Epithelial cell of esophagus (primary cell): ENCODE measurements around the gene KRT75.
A peak's percentile ranks its signal among the peaks of the same experiment; 100 is the strongest.

Experiments used
- DNase-seq: peaks from one replicate; pipeline ENCODE4 v3.0.0; 2010; ENCODE audit warnings: low read depth
- H3K4me3 ChIP-seq: 2 replicates; pipeline ENCODE4 v1.5.1; 2011; ENCODE audit warnings: mild to moderate bottlenecking, low read length, control low read depth
- TF ChIP-seq, protein P1 (sequence below): IDR thresholded peaks from 2 replicates; pipeline ENCODE4 v1.5.1; 2011; ENCODE audit warnings: low read depth, mild to moderate bottlenecking, low read length, control low read depth, inconsistent platforms; ENCODE audit not compliant: insufficient read depth; ENCODE audit errors: missing control alignments

Gene KRT75

DNA sequence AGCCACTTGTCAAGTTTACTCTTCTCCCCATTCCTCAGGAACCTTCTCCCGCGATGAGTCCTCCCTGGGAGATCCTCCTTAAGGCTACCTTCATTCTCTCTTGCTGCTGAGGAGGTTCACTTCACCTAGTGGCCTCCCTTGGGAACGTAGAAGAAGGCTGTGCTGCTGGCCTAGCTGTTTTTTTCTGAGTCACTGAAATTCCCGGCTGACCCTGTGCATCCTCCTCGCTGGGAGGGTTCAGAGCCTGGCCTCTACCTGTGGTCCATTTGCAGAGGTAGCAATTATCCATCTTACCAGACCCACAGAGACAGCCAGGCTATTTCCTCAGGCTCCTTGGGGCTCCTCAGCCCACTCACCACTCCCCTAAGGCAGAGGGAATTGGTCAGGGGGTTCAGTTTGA lies 32.6 kb downstream of the KRT75 start:
- no peak overlapping the region for H3K4me3 ChIP-seq
- TF ChIP-seq, protein P1, sequence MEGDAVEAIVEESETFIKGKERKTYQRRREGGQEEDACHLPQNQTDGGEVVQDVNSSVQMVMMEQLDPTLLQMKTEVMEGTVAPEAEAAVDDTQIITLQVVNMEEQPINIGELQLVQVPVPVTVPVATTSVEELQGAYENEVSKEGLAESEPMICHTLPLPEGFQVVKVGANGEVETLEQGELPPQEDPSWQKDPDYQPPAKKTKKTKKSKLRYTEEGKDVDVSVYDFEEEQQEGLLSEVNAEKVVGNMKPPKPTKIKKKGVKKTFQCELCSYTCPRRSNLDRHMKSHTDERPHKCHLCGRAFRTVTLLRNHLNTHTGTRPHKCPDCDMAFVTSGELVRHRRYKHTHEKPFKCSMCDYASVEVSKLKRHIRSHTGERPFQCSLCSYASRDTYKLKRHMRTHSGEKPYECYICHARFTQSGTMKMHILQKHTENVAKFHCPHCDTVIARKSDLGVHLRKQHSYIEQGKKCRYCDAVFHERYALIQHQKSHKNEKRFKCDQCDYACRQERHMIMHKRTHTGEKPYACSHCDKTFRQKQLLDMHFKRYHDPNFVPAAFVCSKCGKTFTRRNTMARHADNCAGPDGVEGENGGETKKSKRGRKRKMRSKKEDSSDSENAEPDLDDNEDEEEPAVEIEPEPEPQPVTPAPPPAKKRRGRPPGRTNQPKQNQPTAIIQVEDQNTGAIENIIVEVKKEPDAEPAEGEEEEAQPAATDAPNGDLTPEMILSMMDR: no peak
- DNase-seq: peak; percentile 17

- H3K4me3 ChIP-seq: no peak overlapping the region
- DNase-seq: no peak
- TF ChIP-seq, protein P1: no peak
These were observed 33.3 kb downstream of the KRT75 start for GRCh38 chr12:52400906-52401305.

GRCh38 chr12:52399756-52400155 lies 34.4 kb downstream of the KRT75 start:
- DNase-seq: no peak
- TF ChIP-seq, protein P1: no peak

DNA sequence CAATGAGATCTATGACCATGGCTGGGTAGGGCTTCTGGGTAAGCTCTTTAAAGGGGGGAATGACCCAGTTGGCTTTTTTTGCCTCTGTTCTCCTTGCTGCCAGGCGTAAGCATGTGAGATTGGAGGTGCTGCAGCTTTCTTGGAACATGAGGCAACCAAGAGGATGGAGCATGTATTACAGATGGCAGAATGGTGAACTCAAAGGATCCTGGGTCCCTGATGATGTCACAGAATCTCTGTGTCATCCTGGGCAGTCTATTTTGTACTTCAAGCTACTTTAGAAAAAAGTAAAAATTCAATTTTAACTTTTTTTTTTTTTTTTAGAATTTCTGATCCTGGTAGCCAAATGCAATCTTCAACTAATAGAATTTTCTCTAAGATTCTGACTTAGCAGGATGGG lies 36.0 kb downstream of the KRT75 start:
- TF ChIP-seq, protein P1: no peak
- no peak for DNase-seq
- no peak overlapping the region for H3K4me3 ChIP-seq

More at GRCh38 chr12:52399756-52400155, 34.4 kb downstream of the KRT75 start:
- H3K4me3 ChIP-seq: no peak overlapping the region

- no peak overlapping the region for H3K4me3 ChIP-seq
- TF ChIP-seq, protein P1: no peak
- no peak for DNase-seq
These were observed 37.5 kb downstream of the KRT75 start for GRCh38 chr12:52396656-52397055.

DNA sequence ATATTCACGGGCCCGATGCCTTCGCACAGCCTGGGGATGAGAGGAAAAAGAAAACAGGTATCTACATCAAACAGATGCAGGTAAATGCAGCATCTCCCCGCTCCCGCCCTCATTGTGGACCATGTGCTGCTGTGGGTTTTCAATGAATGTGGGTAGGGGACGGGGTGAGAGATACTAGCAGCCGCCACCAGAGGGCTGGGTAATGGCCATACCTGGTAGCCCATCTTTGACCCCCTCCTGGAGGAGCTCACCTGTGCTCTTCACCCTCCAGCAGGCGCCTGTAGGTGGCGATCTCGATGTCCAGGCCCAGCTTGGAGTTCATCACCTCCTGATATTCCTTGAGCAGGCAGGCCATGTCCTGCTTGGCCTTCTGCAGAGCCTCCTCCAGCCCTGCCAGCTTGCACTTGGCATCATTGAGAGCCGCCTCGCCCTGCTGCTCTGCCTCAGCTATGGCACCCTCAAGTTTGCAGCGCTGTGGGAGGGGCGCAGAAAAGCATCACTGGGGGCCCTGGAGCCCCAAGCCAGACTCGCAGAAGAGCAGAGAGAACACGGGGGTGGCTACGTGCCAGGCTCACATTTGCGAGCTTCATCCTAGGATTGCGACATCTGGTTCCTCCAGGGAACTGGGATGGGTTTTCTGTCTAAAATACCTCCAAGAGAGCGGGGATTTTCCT lies 38.3 kb downstream of the KRT75 start:
- TF ChIP-seq, protein P1: peak; percentile 46
- DNase-seq: peak; percentile 57
- no peak overlapping the region for H3K4me3 ChIP-seq

DNA sequence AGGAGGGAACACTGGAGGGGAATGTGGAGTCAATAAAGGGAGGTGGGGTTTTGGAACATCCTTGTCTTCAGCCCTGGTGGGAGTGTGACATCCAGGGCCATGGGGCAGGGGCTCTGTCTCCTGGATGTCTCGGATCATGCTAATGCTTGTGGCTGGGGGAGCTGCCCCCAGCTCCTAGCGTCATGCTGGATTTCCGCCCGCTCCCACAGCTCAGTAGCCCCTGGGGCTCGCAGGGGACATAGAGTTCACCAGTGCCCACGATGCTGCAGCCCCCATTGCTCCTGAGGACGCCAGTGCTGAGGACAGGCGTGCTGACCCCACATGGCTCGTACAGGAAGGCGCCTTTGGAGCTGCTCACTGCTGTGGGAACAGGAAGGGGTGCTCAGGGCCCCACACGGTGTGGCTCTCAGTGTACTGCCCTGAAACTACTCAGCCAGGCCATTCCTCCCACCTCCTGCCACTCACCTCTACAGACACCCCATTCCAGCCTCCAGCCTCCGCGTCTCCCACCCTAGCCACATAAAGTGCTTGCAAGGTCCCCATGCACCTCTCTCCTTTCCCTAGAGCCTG lies 39.2 kb downstream of the KRT75 start:
- no peak for DNase-seq
- TF ChIP-seq, protein P1: no peak

More for the DNA sequence above, 39.2 kb downstream of the KRT75 start:
- no peak overlapping the region for H3K4me3 ChIP-seq
